Measurements from ENCODE around the gene PXDC1.

- TF ChIP-seq CTCF (IDR thresholded peaks at IDR 0.05; ENCODE audit: low read depth, low read length, missing input control) (no peak), TAF1 (conservative IDR thresholded peaks at IDR 0.05) (no peak), EGR1 (IDR thresholded peaks at IDR 0.05; ENCODE audit: low read depth in 2 of 2) (no peak), FOXA1 (IDR thresholded peaks at IDR 0.05) (no peak), SP1 (IDR thresholded peaks at IDR 0.05) (no peak), REST (IDR thresholded peaks at IDR 0.05) (no peak), JUND (IDR thresholded peaks at IDR 0.05) (no peak), RAD21 (IDR thresholded peaks at IDR 0.05) (no peak)
Measured at GRCh38 chr6:3718407-3718806, 33.1 kb downstream of the PXDC1 start.

Data from liver (tissue), 3 donors.